GM13976 (cell line): Measurements from ENCODE around the gene KIAA2012.

Experiments used
- DNase-seq: peaks from one replicate; pipeline ENCODE4 v3.0.0; 2012; ENCODE audit warnings: low spot score
- CTCF ChIP-seq: IDR thresholded peaks from 2 replicates; pipeline ENCODE4 v1.5.1; 2012; ENCODE audit warnings: borderline replicate concordance, mild to moderate bottlenecking; ENCODE audit not compliant: insufficient read depth; ENCODE audit errors: extremely low read depth, missing control alignments, control extremely low read depth
- in situ Hi-C: fragments of 300-500 bp; cut with MboI; formaldehyde crosslinking; loops from one replicate; pipeline ENCODE4 v1.12.0; 2022; ENCODE audit warnings: low sequenced_read_pairs, mixed read lengths, inconsistent platforms; ENCODE audit not compliant: unreplicated experiment

The KIAA2012 gene

GRCh38 chr2:202072737-202073401 is at the start of gene KIAA2012:
KIAA2012 (plus strand) TSS chr2:202073255; CDS start chr2:202073628, 373 bp downstream.
- TF ChIP-seq CTCF = no peak
- in situ Hi-C loops = no loop called here
- no peak for DNase-seq

- TF ChIP-seq CTCF = no peak
- no peak for DNase-seq
- in situ Hi-C loops = no loop called here
Measured at GRCh38 chr2:202023904-202024266, 49.2 kb upstream of the KIAA2012 start.

GRCh38 chr2:202024871-202025270 is 48.2 kb upstream of the KIAA2012 start:
- in situ Hi-C loops = no loop called here
- no peak for TF ChIP-seq CTCF
- DNase-seq = no peak

- in situ Hi-C loops = no loop called here
- no peak for DNase-seq
- TF ChIP-seq CTCF = no peak
Measured at GRCh38 chr2:202025816-202026215, 47.2 kb upstream of the KIAA2012 start.

GRCh38 chr2:202026507-202026906 is 46.5 kb upstream of the KIAA2012 start:
- in situ Hi-C loops = no loop called here
- TF ChIP-seq CTCF = no peak
- DNase-seq = no peak

- TF ChIP-seq CTCF = no peak
- in situ Hi-C loops = no loop called here
- DNase-seq = no peak
Measured at GRCh38 chr2:202030691-202031090, 42.4 kb upstream of the KIAA2012 start.
